AML-193 (cell line): Measurements from ENCODE around the gene CDH3.
A peak's percentile ranks its signal among the peaks of the same experiment; 100 is the strongest.
"Not testable (repeated sequence)": the region's sequence is repeated elsewhere in the genome, so short reads cannot be mapped to it uniquely, and the experiment has no call there.

Experiments
- DNase-seq, 2 experiments: peaks; one replicate each; lab custom pipeline; 2025; lab: John Stamatoyannopoulos, UW

The CDH3 gene

GRCh38 chr16:68704232-68704867, 59.2 kb downstream of the CDH3 start:
- DNase-seq, result peak in 1 of 2 experiments; percentile 2

GRCh38 chr16:68707340-68708152, 62.4 kb downstream of the CDH3 start:
- DNase-seq, result no peak

GRCh38 chr16:68710211-68710610, 65.1 kb downstream of the CDH3 start:
- no peak for DNase-seq

GRCh38 chr16:68711421-68712139, 66.5 kb downstream of the CDH3 start:
- DNase-seq, result peak in 1 of 2 experiments; percentile 17

DNA sequence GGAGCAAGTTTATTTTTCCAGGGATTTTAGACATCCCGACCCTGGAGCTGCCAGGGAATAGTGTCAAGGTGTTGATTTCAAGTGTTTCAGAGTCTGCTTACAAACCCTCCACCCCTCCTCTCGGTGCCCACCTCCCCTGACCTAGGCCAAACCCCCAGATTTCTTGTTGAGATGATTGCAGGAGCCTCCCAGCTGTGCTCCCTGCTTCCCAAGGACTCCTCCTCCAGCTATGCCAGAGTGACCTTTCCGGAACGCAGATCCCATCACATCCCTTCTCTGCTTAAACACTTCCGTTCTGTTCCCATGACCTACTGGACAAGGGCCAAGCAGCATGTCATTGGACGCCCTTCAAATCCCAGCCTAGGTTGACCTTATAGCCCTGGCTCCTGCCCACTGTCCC, 68.3 kb downstream of the CDH3 start:
- DNase-seq, result no peak

GRCh38 chr16:68715471-68715870, 70.4 kb downstream of the CDH3 start:
- DNase-seq, result no peak

- not testable (repeated sequence) for DNase-seq
These were observed 71.4 kb downstream of the CDH3 start for GRCh38 chr16:68716516-68716915.

DNA sequence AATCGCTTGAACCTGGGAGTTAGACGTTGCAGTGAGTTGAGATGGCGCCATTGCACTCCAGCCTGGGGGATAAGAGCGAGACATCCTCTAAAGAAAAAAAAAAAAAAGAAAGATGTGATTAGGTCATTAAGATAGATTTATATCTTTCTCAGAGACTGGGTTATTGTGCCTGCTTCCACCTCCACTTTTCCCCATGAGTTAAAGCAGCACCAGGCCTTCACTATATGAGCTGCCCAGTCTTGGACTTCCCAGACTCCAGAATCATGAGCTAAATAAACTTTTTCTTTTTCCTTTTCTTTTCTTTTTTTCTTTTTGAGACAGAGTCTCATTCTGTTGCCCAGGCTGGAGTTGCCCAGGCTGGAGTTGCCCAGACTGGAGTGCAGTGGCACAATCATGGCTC, 72.6 kb downstream of the CDH3 start:
- no peak for DNase-seq

- no peak for DNase-seq
These were observed 73.5 kb downstream of the CDH3 start for GRCh38 chr16:68718590-68718989.

DNA sequence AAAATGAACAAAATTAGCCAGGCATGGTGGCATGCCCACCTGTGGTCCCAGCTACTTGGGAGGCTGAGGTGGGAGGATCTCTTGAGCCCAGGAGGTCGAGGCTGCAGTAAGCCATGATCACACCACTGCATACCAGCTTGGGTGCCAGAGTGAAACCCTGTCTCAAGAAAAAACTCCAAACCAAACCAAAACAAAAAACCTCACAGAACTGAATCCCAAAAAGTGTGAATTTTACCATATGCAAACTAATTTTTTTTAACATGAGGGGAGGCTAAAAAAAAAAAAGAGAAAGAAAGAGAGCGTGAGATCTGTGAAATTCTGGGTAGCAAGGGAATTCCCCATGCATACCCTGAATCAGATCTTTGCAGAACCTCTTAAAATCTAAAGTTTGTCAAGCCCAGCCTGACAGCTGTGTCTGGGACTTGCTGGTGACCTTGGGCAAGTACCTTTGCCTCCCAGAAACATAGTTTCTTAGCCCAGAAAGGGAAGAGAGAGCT, 74.9 kb downstream of the CDH3 start:
- DNase-seq, result no peak

GRCh38 chr16:68722119-68723024, 77.3 kb downstream of the CDH3 start:
- DNase-seq, result no peak

- no peak for DNase-seq
These were observed 79.7 kb downstream of the CDH3 start for GRCh38 chr16:68724797-68725196.

DNA sequence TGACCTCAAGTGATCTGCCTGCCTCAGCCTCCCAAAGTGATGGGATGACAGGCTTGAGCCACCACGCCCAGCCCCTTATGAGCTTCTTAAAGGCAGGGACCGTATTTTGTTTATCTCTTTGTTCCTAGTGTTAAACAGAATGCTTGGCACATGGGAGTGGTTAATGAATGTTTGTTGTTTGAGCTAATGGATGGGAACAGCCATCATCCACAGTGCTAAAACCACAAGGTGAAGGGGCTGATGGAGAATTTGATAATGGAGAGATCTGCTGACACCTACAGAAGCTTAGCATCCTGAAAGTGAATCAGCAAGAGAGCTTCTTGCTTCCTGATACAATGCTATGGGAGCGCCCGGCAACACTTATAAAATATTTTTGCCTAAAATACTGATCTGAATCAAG, 83.4 kb downstream of the CDH3 start:
- no peak for DNase-seq

DNA sequence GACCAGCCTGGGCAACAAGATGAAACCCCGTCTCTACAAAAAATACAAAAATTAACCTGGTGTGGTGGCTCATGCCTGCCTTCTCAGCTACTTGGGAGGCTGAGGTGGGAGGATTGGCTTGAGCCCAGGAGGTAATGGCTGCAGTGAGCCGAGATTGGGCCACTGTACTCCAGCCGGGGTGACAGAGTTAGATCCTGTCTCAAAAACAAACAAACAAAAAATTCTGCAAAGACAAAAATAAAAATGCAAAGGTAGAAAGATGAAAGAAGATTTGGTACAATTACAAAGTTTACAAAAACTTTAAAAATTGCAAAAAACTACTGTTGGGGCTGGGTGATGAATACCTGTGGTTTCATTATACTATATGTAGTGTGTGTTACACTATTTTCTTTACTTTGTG, 86.5 kb downstream of the CDH3 start:
- no peak for DNase-seq

GRCh38 chr16:68732042-68732680, 87.1 kb downstream of the CDH3 start:
- DNase-seq, result no peak

GRCh38 chr16:68732741-68733399, 87.8 kb downstream of the CDH3 start:
- no peak for DNase-seq

DNA sequence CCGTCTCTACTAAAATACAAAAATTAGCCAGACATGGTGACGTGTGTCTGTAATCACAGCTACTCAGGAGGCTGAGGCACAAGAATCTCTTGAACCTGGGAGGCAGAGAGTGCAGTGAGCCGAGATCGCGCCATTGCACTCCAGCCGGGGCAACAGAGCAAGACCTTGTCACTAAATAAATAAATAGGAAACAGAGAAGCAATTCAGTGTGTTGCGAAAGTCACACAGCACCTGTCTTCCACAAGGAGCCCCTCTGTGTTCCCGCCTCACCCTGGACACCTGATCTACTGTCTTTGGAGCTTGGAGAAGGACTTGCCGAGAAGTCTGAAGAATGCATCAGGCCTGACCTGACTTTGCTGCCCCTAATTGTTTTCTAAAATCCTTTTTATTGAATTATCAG, 88.5 kb downstream of the CDH3 start:
- DNase-seq, result no peak

DNA sequence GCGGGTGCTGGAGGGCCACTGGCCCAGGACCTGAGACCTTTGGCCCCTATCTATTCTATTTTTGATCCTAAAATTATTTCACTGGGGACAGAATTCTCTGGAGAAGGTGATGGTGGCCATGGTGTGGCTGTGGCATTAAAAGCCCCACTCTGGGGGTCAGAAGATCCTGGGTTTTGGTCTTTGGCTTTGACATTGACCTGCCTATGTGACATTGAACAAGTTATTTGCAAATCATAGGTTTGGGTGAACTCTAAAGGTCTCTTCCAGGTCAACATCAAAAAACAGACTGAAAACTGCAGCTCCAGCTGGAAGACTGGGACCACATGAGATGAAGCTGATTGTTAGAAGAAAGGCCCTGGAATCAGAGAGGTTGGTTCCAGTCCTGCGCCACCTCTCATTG, 89.7 kb downstream of the CDH3 start:
- no peak for DNase-seq

DNA sequence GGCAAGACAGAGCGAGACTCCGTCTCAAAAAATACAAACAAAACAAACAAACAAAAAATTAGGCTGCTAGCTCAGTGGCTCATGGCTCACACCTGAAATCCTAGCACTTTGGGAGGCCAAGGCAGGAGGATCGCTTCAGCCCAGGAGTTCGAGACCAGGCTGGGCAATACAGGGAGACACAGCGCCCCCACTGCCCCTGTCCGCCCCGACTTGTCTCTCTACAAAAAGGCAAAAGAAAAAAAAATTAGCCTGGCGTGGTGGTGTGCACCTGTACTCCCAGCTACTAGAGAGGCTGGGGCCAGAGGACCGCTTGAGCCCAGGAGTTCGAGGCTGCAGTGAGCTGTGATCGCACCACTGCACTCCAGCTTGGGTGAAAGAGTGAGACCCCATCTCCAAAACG, 91.5 kb downstream of the CDH3 start:
- DNase-seq, result no peak

DNA sequence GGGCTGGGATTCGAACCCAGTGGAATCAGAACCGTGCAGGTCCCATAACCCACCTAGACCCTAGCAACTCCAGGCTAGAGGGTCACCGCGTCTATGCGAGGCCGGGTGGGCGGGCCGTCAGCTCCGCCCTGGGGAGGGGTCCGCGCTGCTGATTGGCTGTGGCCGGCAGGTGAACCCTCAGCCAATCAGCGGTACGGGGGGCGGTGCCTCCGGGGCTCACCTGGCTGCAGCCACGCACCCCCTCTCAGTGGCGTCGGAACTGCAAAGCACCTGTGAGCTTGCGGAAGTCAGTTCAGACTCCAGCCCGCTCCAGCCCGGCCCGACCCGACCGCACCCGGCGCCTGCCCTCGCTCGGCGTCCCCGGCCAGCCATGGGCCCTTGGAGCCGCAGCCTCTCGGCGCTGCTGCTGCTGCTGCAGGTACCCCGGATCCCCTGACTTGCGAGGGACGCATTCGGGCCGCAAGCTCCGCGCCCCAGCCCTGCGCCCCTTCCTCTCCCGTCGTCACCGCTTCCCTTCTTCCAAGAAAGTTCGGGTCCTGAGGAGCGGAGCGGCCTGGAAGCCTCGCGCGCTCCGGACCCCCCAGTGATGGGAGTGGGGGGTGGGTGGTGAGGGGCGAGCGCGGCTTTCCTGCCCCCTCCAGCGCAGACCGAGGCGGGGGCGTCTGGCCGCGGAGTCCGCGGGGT, 92.1 kb downstream of the CDH3 start, which contains the start of gene CDH1:
Gene CDH1 (plus strand): TSS at position 247 of the 684 bp plus-strand sequence. CDS start 124 bp downstream, at position 371.
- DNase-seq, result no peak
